GM19240 (cell line): ENCODE results near the gene PRSS33.

Experiments
- DNase-seq: peaks from one replicate; pipeline ENCODE4 v3.0.0; 2011; ENCODE audit warnings: low spot score; ENCODE audit not compliant: insufficient read length

PRSS33 gene, protein sequence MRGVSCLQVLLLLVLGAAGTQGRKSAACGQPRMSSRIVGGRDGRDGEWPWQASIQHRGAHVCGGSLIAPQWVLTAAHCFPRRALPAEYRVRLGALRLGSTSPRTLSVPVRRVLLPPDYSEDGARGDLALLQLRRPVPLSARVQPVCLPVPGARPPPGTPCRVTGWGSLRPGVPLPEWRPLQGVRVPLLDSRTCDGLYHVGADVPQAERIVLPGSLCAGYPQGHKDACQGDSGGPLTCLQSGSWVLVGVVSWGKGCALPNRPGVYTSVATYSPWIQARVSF

GRCh38 chr16:2787406-2787805, at the start of gene PRSS33:
PRSS33 (minus strand) TSS chr16:2787560; CDS start chr16:2786547, 1,013 bp downstream.
- no peak for DNase-seq

GRCh38 chr16:2836646-2837508, 49.5 kb upstream of the PRSS33 start:
- no peak for DNase-seq

GRCh38 chr16:2835638-2836493, 48.5 kb upstream of the PRSS33 start:
- no peak for DNase-seq

DNA sequence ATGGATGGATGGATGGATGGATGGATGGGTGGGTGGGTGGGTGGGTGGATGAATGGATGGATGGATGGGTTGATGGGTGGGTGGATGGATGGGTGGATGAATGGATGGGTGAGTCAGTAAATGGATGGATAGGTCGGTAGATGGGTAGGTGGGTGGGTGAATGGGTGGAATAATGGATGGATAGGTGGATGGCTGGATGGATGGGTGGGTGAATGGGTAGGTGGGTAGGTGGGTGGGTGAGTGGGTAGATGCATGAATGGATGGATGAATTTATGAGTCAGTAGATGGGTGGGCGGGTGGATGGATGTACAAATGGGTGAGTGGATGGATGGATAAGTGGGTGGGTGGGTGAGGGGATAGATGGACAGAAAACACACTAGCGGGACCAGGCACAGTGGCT, 47.6 kb upstream of the PRSS33 start:
- DNase-seq = no peak

- DNase-seq = no peak
These were observed 46.4 kb upstream of the PRSS33 start for GRCh38 chr16:2833776-2834175.

DNA sequence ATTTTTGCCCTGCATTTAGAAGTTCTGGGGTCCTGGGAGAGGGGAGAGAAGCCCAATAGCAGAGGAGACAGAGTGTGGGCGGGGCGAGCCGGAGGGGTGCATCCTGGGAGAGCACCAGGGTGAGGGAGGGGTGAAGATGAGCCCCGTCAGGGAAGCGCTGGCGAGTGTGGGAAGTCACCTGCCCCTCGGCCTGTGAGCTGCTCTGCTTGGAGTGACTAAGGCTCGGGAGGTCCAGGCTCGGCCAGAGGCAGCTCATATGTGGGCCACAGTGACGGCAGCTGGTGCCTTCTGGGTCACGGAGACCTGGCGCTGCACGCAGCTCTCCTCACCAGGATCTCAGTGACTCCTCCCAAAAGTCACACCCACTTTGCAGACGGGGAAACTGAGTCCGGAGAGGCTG, 43.8 kb upstream of the PRSS33 start:
- no peak for DNase-seq

- DNase-seq = no peak
These were observed 43.0 kb upstream of the PRSS33 start for GRCh38 chr16:2830355-2830695.

GRCh38 chr16:2829501-2830354, 42.4 kb upstream of the PRSS33 start, which contains the start of gene ZG16B:
ZG16B (plus strand) TSS chr16:2830303; CDS start chr16:2830442, 139 bp downstream.
- no peak for DNase-seq

DNA sequence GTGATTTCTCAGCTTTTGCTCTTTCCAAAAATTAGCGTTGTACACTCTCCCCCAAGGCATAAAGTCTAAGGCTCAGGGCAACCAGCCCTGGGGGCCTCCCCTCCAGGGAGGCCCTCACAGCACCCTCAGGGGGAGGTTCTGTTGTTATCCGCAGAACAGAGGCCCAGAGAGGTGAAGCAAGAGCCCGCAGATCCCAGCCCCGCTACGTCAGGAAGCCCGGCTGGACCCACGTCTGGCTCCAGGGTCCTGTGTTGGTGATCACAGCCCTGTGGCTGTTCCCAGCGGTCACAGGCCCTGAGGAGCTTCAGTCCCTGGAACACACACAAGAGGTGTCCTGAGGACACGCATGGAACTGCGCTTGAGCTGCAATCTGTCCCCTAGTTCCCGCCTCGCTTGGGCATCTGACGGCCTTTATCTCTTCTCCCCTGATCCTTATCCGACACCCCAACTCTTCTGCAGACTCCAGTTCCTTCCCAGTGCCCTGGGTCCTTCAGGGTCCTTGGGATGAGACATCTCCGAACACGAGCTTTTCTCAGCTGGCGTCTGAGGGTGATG, 41.6 kb upstream of the PRSS33 start:
- DNase-seq = no peak

- DNase-seq = no peak
These were observed 41.1 kb upstream of the PRSS33 start for GRCh38 chr16:2828521-2828840.

DNA sequence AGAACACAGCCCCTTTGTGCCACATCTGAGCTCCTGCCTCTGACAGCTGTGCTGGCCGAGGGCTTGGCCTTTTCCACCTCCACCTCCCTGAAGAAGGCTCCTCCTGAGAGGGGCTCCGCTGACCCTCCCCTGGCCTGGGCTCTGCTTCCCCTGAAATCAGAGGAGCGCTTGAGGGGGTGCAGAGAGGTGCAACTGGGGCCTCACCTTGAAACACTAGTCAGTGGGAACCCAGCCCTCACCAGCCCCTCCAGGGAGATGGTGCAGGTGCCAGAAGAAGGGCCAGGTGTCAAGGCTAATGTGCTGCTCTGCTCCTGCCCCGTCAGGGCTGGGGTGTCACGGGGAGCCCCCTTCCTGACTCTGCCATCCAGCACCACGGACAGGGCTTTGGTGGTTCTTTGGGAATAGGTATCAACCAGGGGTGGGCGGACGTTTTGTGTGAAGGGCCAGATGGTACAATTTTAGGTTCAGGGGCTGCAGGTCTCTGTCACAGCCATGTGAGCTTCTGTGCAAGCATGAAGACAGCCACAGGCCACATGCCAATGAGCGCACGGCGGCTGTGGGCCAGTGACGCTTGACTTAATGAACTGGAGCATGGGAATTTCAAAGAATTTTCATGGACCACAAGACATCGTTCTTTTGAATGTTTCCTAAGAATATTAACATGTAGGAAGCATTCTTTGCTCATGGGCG, 40.6 kb upstream of the PRSS33 start:
- DNase-seq = no peak

DNA sequence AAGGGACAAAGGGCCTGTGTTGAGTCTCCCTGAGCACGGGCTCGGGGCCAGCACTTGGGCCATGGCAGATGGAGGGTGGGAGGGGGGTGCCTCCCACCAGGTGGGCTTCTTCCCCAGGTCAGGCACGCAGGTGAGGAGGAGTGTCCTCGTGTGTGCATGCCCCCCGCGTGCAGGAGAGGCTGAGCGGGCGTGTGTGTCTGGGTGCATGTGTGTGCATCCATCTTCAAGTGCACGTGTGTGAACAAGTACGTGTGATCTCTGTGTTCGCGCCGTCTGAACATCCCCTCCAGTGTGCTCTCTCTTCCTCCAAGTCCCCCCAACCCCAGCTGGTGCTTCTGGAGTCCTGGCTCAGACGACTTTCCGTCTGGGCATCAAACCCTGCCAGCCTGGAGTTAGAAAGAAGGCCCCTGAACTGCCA, 40.0 kb upstream of the PRSS33 start:
- DNase-seq = no peak

DNA sequence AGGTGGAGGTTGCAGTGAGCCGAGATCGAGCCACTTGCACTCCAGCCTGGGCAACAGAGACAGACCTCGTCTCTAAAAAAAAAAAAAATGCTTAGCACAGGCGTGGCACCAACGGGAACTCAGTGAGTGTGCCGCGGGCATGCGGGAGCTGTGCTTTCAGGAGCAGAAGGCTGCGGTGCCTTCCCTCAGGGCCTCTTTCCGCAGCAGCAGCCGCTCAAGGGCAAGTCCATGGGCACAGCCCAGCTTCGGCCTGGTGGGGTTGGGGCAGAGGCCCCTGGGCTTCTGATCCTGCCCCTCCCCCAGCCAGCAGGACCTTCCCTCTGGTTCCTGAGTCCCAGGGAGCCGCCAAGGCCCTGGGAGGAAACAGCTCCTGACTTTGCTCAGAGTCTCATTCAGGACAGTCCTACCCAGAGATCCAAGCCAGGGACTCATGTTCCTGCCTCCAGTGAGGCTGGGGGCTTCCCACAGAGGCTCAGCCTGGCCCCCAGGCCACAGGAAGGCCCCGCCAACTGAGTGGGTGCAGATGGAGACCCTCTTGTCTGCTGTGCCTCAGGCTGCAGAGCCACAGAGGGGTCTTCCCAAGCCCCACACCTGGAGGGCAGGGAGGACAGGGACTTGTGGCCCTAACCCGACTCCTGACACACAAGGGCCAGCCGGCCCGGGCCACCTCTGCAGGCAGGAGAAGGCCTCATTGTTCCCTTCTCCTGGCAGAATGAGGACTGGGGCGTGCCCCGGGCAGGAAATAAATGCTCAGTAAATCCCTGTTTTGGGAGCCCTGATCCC, 39.4 kb upstream of the PRSS33 start:
- no peak for DNase-seq

DNA sequence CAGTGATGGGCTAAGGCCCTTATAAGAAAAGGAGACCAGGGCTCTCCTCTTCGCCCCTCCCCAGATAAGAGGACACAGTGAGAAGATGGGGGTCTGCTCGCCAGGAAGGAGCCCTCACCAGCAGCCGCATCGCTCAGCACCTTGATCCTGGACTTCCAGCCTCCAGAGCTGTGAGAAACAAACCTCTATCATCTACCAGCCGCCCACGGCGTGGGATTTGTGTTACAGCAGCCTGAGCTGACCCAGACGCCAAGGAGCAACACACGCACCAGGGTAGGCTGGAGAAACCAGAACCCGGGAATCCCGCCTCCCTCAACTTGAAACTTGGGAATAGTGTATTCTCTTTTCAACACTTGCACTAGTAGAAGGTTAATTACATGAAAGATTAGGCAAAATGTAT, 38.5 kb upstream of the PRSS33 start:
- no peak for DNase-seq

GRCh38 chr16:2825049-2825742, 37.8 kb upstream of the PRSS33 start:
- no peak for DNase-seq

DNA sequence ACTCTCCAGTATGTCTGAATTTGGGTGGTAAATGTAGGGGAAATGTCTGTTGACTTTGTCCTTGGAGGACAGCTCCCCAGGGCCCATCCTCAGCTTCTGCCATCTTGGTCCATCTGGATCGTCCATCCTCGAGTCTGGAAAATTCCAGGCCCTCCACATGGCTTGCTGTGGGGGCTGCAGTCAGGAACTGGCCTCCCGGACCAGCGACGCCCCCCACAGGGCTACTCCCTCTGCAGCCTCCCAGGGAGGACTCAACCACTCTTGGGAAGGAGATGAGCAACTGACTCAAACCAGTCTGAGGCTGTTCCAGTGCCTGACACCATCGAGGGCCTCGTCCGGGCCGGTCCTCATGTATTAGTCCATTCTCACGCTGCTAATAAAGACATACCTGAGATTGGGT, 37.3 kb upstream of the PRSS33 start:
- no peak for DNase-seq

DNA sequence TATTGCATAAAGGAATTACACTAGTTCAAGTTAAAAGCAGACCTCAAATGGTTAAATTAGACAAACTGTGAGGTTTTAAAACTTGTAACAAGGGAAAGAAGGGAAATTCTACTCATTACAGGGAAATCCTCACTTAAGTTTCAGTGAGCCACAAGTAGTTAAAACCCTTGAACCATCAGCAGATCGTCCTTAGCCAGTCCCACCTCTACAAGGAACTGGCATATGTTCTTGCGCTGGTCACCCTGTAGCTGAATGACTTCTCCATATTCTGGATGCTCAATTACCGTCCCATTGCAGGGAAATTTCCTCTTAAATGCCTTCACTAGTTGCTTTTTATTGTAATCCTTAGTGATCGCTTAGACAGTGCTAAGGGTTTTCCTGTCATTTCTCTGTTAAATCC, 35.1 kb upstream of the PRSS33 start:
- DNase-seq = no peak

DNA sequence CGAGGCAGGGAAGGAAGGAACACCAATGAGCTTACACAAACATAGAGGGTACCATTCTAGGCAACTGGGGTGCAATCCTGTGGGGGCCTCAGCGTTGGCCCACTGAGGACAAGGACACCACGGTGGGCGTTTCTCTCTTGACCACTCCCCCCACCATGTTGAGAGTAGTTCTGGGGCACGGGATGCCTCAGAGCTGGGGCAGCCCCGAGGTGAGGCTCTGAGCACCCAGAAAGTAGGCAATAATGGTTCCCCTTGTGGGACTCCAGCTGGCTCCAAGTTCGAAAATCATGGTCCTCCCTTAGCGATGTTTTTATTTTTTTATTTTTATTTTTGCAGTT, 34.8 kb upstream of the PRSS33 start:
- DNase-seq = no peak
